OCI-LY1 (cell line): ENCODE results near the gene AFP.

Source experiments
- H2AFZ ChIP-seq: fragments of 200-600 bp; sonication (generic), shearing (Covaris generic); 2 replicates; pipeline ENCODE4 v1.6.0; 2014; ENCODE audit warnings: antibody characterized with exemption, mild to moderate bottlenecking, low read length
- H3F3A ChIP-seq: fragments of 200-600 bp; sonication (generic), shearing (Covaris generic); 2 replicates; pipeline ENCODE4 v1.6.0; 2014; ENCODE audit warnings: mild to moderate bottlenecking, antibody characterized with exemption, low read length, moderate library complexity; ENCODE audit not compliant: insufficient read depth
- H3K27ac ChIP-seq: fragments of 200-600 bp; sonication (generic); 2 replicates; pipeline ENCODE4 v1.5.1; 2014; ENCODE audit warnings: low read length, mixed run types, mild to moderate bottlenecking, low read depth; ENCODE audit not compliant: poor library complexity, severe bottlenecking
- H3K27me3 ChIP-seq: fragments of 200-600 bp; sonication (generic); 2 replicates; pipeline ENCODE4 v1.6.0; 2014; ENCODE audit warnings: antibody characterized with exemption, mild to moderate bottlenecking, low read length, moderate library complexity; ENCODE audit not compliant: insufficient read depth
- H3K36me3 ChIP-seq: fragments of 200-600 bp; sonication (generic); 2 replicates; pipeline ENCODE4 v1.6.1; 2014; ENCODE audit warnings: mild to moderate bottlenecking, antibody characterized with exemption, low read length, moderate library complexity, mixed read lengths; ENCODE audit not compliant: insufficient read depth
- H3K4me1 ChIP-seq: fragments of 200-600 bp; sonication (generic); 2 replicates; pipeline ENCODE4 v1.5.1; 2014; ENCODE audit warnings: mild to moderate bottlenecking, low read length, moderate library complexity; ENCODE audit not compliant: insufficient read depth, severe bottlenecking
- H3K4me2 ChIP-seq: fragments of 200-600 bp; sonication (generic), shearing (Covaris generic); 2 replicates; pipeline ENCODE4 v1.6.1; 2014; ENCODE audit warnings: low read length
- H3K4me3 ChIP-seq: fragments of 200-600 bp; sonication (generic); 2 replicates; pipeline ENCODE4 v1.5.1; 2014; ENCODE audit warnings: low read length, low read depth, mild to moderate bottlenecking, mixed read lengths; ENCODE audit not compliant: poor library complexity, severe bottlenecking
- H3K79me2 ChIP-seq: fragments of 200-600 bp; shearing (Covaris generic); 2 replicates; pipeline ENCODE4 v1.6.1; 2016; ENCODE audit warnings: mixed run types, low read length, mixed read lengths; ENCODE audit not compliant: insufficient read depth
- H3K9ac ChIP-seq: fragments of 200-600 bp; sonication (generic), shearing (Covaris generic); 2 replicates; pipeline ENCODE4 v1.6.1; 2014; ENCODE audit warnings: mild to moderate bottlenecking, low read length, mixed read lengths
- H3K9me2 ChIP-seq: fragments of 200-600 bp; sonication (generic), shearing (Covaris generic); 2 replicates; pipeline ENCODE4 v1.6.1; 2014; ENCODE audit warnings: low read depth, mild to moderate bottlenecking, low read length, mixed read lengths
- H3K9me3 ChIP-seq: fragments of 200-600 bp; shearing (Covaris generic); 2 replicates; pipeline ENCODE4 v1.6.1; 2014; ENCODE audit warnings: low read length, mixed read lengths
- H4K20me1 ChIP-seq: fragments of 200-600 bp; sonication (generic), shearing (Covaris generic); 2 replicates; pipeline ENCODE4 v1.6.0; 2016; ENCODE audit warnings: mild to moderate bottlenecking, low read length; ENCODE audit not compliant: insufficient read depth
- CTCF ChIP-seq: fragments of 200-600 bp; sonication (generic), shearing (Covaris generic); IDR thresholded peaks from 2 replicates; pipeline ENCODE4 v1.5.1; 2017; ENCODE audit warnings: mild to moderate bottlenecking, antibody characterized with exemption, low read length, moderate library complexity, mixed read lengths
- EZH2 ChIP-seq: fragments of 200-600 bp; sonication (generic), shearing (Covaris generic); IDR thresholded peaks from 2 replicates; pipeline ENCODE4 v1.8.0; 2017; ENCODE audit warnings: borderline replicate concordance, mixed run types, mild to moderate bottlenecking, antibody characterized with exemption, low read length, moderate library complexity, mixed read lengths

AFP gene

GRCh38 chr4:73429826-73430587 is 6.0 kb upstream of the AFP start:
- no peak overlapping the region for H3K9ac ChIP-seq
- H3K27ac ChIP-seq = no peak overlapping the region
- H3K36me3 ChIP-seq = no peaks in the 10 kb centered on the region
- H3K79me2 ChIP-seq = no peaks in the 10 kb centered on the region
- H3K9me3 ChIP-seq = no peaks in the 10 kb centered on the region
- no peak overlapping the region for H3K4me3 ChIP-seq
- H2AFZ ChIP-seq = no peak overlapping the region
- H3K27me3 ChIP-seq = no peaks in the 10 kb centered on the region
- H3K9me2 ChIP-seq = no peaks in the 10 kb centered on the region
- H3K4me2 ChIP-seq = no peak overlapping the region
- H3K4me1 ChIP-seq = no peaks in the 10 kb centered on the region
- H4K20me1 ChIP-seq = no peaks in the 10 kb centered on the region
- no peaks in the 10 kb centered on the region for H3F3A ChIP-seq
- TF ChIP-seq CTCF = no peak
- no peak for TF ChIP-seq EZH2

GRCh38 chr4:73431813-73432168 is 4.2 kb upstream of the AFP start:
- H3K27me3 ChIP-seq = no peaks in the 10 kb centered on the region
- TF ChIP-seq CTCF (no peak), EZH2 (no peak)
- no peaks in the 10 kb centered on the region for H3K9me2 ChIP-seq
- no peaks in the 10 kb centered on the region for H4K20me1 ChIP-seq
- no peak overlapping the region for H3K4me3 ChIP-seq
- H3K36me3 ChIP-seq = no peaks in the 10 kb centered on the region
- H3K4me1 ChIP-seq = no peaks in the 10 kb centered on the region
- no peak overlapping the region for H2AFZ ChIP-seq
- no peaks in the 10 kb centered on the region for H3K79me2 ChIP-seq
- H3K4me2 ChIP-seq = no peak overlapping the region
- H3K9ac ChIP-seq = no peak overlapping the region
- no peak overlapping the region for H3K27ac ChIP-seq
- no peaks in the 10 kb centered on the region for H3K9me3 ChIP-seq
- no peaks in the 10 kb centered on the region for H3F3A ChIP-seq

- Histone ChIP-seq H3K9ac (no peak overlapping the region), H3F3A (no peaks in the 10 kb centered on the region), H4K20me1 (no peaks in the 10 kb centered on the region), H3K36me3 (no peaks in the 10 kb centered on the region), H3K9me2 (no peaks in the 10 kb centered on the region), H2AFZ (no peak overlapping the region), H3K4me1 (no peaks in the 10 kb centered on the region), H3K79me2 (no peaks in the 10 kb centered on the region), H3K27me3 (no peaks in the 10 kb centered on the region), H3K27ac (no peak overlapping the region), H3K4me3 (no peak overlapping the region), H3K9me3 (no peaks in the 10 kb centered on the region), H3K4me2 (no peak overlapping the region)
- no peak for TF ChIP-seq CTCF
These were observed 3.6 kb upstream of the AFP start for GRCh38 chr4:73432169-73433000.
